Fibroblast of lung (primary cell): Measurements from ENCODE around the gene ST6GALNAC5. TPM values are rescaled to one million over a fixed set of nuclear protein-coding genes. Genes with fewer than 3 reads are reported as not detected.

Experiments
- DNase-seq, 2 donors: peaks; one replicate each; pipeline versions ENCODE4 v3.0.0 to v3.0.0-alpha.2; 2010; ENCODE audit warnings: low read depth in 2 of 2
- H2AFZ ChIP-seq: 2 replicates; pipeline ENCODE4 v1.5.1; 2012; ENCODE audit warnings: low read length, control low read depth, inconsistent platforms
- H3K27ac ChIP-seq: 2 replicates; pipeline ENCODE4 v1.5.1; 2011; ENCODE audit warnings: low read length, control low read depth; ENCODE audit not compliant: insufficient read depth
- H3K27me3 ChIP-seq: 2 replicates; pipeline ENCODE4 v1.5.1; 2011; ENCODE audit warnings: mild to moderate bottlenecking, low read length; ENCODE audit not compliant: control insufficient read depth, insufficient read depth
- H3K36me3 ChIP-seq: 2 replicates; pipeline ENCODE4 v1.5.1; 2011; ENCODE audit warnings: low read length; ENCODE audit not compliant: control insufficient read depth, insufficient read depth
- H3K4me1 ChIP-seq: 2 replicates; pipeline ENCODE4 v1.5.1; 2011; ENCODE audit warnings: low read length; ENCODE audit not compliant: control insufficient read depth, insufficient read depth; ENCODE audit errors: extremely low read depth
- H3K4me2 ChIP-seq: 2 replicates; pipeline ENCODE4 v1.5.1; 2011; ENCODE audit warnings: low read length, control low read depth; ENCODE audit not compliant: insufficient read depth; ENCODE audit errors: extremely low read depth
- H3K4me3 ChIP-seq, 4 experiments: fragments of 200-600 bp in 1 of 4; sonication (generic) in 1 of 4; replicated peaks in 1 of 4; 2 replicates each; pipeline ENCODE4 v1.5.1; 2011 to 2016; ENCODE audit warnings: low read length in 4 of 4, low read depth in 3 of 4, mild to moderate bottlenecking in 3 of 4, control low read depth in 2 of 4, inconsistent platforms in 1 of 4, mixed read lengths in 1 of 4; ENCODE audit not compliant: insufficient read depth in 1 of 4; ENCODE audit errors: control extremely low read depth in 1 of 4
- H3K79me2 ChIP-seq: 2 replicates; pipeline ENCODE4 v1.5.1; 2012; ENCODE audit warnings: mild to moderate bottlenecking, low read length, inconsistent platforms; ENCODE audit not compliant: control insufficient read depth, insufficient read depth
- H3K9ac ChIP-seq: 2 replicates; pipeline ENCODE4 v1.5.1; 2011; ENCODE audit warnings: mild to moderate bottlenecking, low read length, control low read depth; ENCODE audit not compliant: insufficient read depth
- H3K9me3 ChIP-seq: 2 replicates; pipeline ENCODE4 v1.5.1; 2012; ENCODE audit warnings: low read depth, low read length; ENCODE audit not compliant: control insufficient read depth, insufficient read depth
- H4K20me1 ChIP-seq: 2 replicates; pipeline ENCODE4 v1.5.1; 2011; ENCODE audit warnings: low read length; ENCODE audit not compliant: control insufficient read depth, insufficient read depth; ENCODE audit errors: extremely low read depth
- CTCF ChIP-seq, 2 donors: IDR thresholded peaks in 1 of 2; conservative IDR thresholded peaks in 1 of 2; 1 replicate in 1 of 2; 2 replicates in 1 of 2; pipeline ENCODE4 v1.5.1; 2011 to 2012; ENCODE audit warnings: low read length in 2 of 2, control low read depth in 1 of 2, inconsistent platforms in 1 of 2, low read depth in 1 of 2, mild to moderate bottlenecking in 1 of 2
- EZH2 ChIP-seq: IDR thresholded peaks from 2 replicates; pipeline ENCODE4 v1.5.1; 2012; ENCODE audit warnings: low read length, control low read depth, mild to moderate bottlenecking; ENCODE audit errors: missing control alignments
- polyA plus RNA-seq, 2 donors: library from polyadenylated mRNA; depleted of rRNA in 1 of 2; stranded (reverse) in 1 of 2; unstranded in 1 of 2; fragments of >200 nt; gene quantifications; 2 replicates each; pipeline ENCODE4 v1.2.1, GENCODE V29; 2011 to 2012; ENCODE audit warnings: missing spikeins in 1 of 2
- total RNA-seq: library from RNA; depleted of rRNA; stranded (reverse); fragments of >200 nt; gene quantifications from 2 replicates; pipeline ENCODE4 v1.2.1, GENCODE V29; 2014

The ST6GALNAC5 gene
- total and polyA plus RNA-seq, 2 donors (not counting 1 experiment from before 2014, with no cell fraction given), result 0.37 to 0.83 TPM

GRCh38 chr1:76871355-76871974 is 4.2 kb downstream of the ST6GALNAC5 start:
- no peak for TF ChIP-seq EZH2
- TF ChIP-seq CTCF (conservative IDR thresholded peaks at IDR 0.05 in 1 of 2, IDR thresholded peaks at IDR 0.05 in 1 of 2; ENCODE audit: low read depth in 1 of 2, low read length in 2 of 2), result no peak
- no peak for DNase-seq
- no peak overlapping the region for H3K4me3 ChIP-seq
- no peaks in the 10 kb centered on the region for H4K20me1 ChIP-seq
- H3K27ac ChIP-seq, result no peak overlapping the region
- H3K79me2 ChIP-seq, result no peaks in the 10 kb centered on the region
- no peak overlapping the region for H2AFZ ChIP-seq
- H3K36me3 ChIP-seq, result no peaks in the 10 kb centered on the region
- peaks cover 8% of the 10 kb centered on the region for H3K27me3 ChIP-seq
- no peaks in the 10 kb centered on the region for H3K9me3 ChIP-seq
- no peak overlapping the region for H3K9ac ChIP-seq
- H3K4me2 ChIP-seq, result no peak overlapping the region
- no peaks in the 10 kb centered on the region for H3K4me1 ChIP-seq

GRCh38 chr1:76872944-76873343 is 5.7 kb downstream of the ST6GALNAC5 start:
- peaks cover 8% of the 10 kb centered on the region for H3K27me3 ChIP-seq
- H3K4me1 ChIP-seq, result no peaks in the 10 kb centered on the region

More at GRCh38 chr1:76872944-76873343, 5.7 kb downstream of the ST6GALNAC5 start:
- no peak overlapping the region for H3K4me2 ChIP-seq
- H3K9ac ChIP-seq, result no peak overlapping the region
- no peak for TF ChIP-seq CTCF (conservative IDR thresholded peaks at IDR 0.05 in 1 of 2, IDR thresholded peaks at IDR 0.05 in 1 of 2; ENCODE audit: low read depth in 1 of 2, low read length in 2 of 2)
- no peak for TF ChIP-seq EZH2
- H4K20me1 ChIP-seq, result no peaks in the 10 kb centered on the region
- no peak overlapping the region for H3K27ac ChIP-seq
- no peak for DNase-seq
- H3K9me3 ChIP-seq, result no peaks in the 10 kb centered on the region
- no peaks in the 10 kb centered on the region for H3K36me3 ChIP-seq
- no peak overlapping the region for H2AFZ ChIP-seq
- H3K79me2 ChIP-seq, result no peaks in the 10 kb centered on the region
- no peak overlapping the region for H3K4me3 ChIP-seq
